GM15510 (cell line): ENCODE measurements around the gene KISS1R.

ENCODE experiments used
- POLR2A ChIP-seq: IDR thresholded peaks from 3 replicates; pipeline ENCODE4 v1.6.1; 2011; ENCODE audit warnings: borderline replicate concordance; ENCODE audit not compliant: insufficient read length; ENCODE audit errors: extremely low read depth

The KISS1R gene

DNA sequence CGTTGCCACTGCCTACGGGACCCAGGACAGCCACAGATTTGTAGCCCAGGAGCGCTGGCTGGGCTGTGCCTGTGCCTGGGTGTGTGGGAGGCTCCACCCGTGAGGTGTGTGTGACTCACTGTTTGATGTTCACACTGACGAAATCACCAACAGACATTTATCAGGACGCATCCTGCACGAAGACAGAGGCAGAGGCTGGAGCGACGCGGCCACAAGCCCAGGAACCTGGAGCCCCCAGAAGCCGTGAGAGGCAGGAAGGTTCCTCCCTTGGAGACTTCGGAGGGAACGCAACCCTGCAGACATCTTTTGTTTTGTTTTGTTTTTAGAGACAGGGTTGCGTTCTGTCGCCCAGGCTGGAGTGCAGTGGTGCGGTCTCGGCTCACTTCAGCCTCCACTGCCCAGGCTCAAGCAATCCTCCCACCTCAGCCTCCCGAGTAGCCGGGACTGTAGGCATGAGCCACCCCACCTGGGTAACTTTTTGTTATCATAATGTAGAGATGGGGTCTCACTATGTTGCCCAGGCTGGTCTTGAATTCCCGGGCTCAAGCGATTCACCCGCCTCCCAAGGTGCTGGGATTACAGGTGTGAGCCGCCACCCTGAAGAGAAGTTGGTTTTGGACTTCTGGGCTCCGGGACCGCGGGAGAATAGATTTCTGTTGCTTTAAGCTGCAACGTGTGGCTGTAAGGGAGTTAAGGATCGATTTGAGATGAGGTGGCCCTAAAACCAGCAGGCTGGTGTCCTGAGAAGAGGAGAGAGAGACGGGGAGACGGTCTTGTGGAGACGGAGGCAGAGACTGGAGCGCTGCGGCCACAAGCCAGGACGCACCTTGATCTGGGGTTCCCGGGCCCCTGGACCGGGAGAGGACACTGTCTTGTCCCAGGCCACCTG lies 42.1 kb downstream of the KISS1R start:
- no peak for TF ChIP-seq POLR2A

DNA sequence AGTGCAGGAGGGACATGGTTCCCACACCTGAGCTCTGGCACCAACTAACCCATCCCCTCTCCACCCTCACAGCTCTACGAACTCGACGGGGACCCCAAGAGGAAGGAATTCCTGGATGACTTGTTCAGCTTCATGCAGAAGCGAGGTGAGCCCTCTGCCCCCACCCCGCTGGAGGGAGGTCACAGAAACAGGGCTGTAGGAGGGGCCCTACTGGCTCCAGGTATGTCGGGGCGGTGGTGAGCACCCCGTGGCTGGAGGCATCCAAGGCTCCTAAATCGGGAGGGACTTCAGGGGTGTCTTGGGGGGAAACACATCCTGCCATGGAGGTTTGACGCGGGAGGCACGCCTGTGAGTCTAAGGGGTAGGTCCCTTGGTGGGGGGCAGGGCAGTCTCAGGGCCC lies 42.9 kb downstream of the KISS1R start:
- TF ChIP-seq POLR2A: no peak

DNA sequence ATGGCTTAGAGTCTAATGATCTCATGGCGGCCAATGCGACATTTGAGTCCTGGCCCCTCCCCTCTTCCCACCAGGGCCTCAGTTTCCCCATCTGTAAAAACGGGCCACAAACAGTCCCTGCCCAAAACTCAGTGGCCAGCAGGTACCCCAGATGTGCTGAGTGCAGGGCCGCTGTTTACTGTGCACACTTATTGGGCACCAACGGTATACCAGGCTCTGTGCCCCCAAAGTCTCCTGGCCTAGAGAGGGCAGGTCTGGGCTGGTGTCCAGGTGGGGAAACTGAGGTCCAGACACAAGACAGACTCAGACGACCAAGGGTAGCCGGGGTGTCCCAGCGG lies 43.4 kb downstream of the KISS1R start:
- TF ChIP-seq POLR2A: no peak

DNA sequence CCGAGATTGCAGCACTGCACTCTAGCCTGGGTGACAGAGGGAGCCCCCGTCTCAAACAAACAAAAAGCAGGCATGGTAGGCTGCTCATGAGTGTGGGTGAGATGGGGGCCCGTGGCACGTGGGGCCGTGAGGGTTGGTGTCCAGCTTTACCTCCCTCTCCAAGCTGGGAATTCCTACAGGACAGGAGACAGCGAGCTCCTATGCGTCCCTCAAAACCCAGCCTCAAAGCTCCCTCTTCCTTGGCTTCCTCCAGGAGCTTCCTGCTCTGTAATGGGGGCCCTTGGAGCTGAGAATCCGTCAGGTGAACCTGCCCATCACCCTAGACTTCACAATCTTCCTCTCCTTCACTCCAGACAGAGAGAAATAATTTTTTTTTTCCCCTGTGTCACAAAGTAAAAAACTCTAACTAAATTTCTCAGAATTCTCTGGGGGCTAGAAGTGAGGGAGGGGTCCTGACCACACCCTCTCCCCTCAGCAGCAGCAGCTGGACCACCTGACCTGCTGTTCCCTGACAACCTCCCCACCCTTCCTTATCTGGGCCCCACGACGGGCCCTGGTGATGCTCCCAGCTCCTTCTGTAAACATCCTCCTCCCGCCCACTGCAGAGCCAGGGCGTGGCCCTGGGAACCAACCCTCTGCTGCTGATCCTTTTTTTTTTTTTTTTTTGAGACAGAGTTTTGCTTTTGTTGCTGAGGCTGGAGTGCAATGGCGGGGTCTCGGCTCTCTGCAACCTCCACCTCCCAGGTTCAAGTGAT lies 44.9 kb downstream of the KISS1R start:
- no peak for TF ChIP-seq POLR2A

DNA sequence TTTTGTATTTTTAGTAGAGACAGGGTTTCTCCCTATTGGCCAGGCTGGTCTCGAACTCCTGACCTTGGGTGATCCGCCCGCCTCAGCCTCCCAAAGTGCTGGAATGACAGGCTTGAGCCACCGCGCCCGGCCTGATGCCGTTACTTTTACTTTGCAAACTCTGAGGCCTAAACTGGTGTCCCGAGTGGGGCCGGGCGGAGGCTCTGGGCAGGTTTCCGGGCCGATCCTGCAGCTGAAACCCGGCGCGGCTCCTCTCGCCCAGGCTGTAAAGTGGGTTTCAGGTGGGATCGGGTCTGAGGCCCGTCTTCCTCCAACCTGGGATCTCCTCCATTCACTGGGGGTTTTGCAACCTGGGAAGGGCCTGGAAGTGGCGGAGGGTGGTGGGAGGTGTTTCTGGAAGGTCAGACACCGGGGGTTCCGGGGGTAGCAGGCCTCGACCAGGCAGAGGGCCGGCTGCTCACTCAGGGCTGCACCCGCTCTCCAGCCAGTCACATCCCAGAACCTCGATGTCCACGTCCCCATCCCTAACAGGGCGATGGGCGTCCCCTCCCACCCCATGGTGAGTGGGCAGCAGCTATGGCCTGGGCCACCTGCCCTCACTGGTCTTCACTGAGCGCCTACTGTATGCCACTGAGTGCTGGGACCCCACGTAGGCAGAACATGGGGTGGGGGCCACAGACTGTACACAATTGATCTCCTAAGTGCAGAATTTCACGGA lies 45.7 kb downstream of the KISS1R start:
- TF ChIP-seq POLR2A: no peak

DNA sequence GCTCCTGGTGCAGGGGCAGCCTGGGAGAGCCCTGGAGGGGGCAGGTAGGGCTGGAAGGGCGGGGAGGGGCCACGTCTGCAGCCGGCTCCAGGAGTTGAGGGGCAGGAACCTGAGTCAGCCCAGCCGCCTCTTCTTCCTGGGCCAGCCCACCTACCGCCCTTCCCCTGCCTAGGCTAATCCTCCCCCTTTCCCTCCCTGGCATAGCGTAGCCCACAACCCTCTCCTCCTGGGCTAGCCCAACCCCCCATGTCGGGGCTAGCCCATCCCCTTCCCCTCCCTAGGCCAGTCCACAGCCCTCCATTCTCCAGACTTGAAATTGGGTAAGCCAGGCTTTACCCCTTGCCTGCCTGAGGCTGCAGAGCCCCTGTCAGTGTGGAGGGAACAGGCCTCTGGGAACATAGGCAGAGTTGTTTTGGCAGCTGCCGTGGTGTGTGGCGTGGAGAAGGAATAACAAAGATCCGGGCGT lies 46.4 kb downstream of the KISS1R start:
- no peak for TF ChIP-seq POLR2A

DNA sequence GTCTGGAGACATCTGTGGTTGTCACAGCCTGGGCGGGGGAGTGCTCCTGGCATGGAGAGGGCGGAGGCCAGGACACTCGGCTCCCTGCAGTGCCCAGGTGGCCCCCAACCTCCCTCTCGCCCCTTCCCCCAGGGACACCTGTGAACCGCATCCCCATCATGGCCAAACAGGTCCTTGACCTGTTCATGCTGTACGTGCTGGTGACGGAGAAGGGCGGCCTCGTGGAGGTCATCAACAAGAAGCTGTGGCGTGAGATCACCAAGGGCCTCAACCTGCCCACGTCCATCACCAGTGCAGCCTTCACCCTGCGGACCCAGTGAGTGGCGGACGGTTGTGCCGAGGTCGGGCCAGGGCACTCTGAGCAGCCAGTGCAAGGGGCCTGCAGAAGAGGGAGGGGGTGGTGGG lies 47.0 kb downstream of the KISS1R start:
- TF ChIP-seq POLR2A: no peak

DNA sequence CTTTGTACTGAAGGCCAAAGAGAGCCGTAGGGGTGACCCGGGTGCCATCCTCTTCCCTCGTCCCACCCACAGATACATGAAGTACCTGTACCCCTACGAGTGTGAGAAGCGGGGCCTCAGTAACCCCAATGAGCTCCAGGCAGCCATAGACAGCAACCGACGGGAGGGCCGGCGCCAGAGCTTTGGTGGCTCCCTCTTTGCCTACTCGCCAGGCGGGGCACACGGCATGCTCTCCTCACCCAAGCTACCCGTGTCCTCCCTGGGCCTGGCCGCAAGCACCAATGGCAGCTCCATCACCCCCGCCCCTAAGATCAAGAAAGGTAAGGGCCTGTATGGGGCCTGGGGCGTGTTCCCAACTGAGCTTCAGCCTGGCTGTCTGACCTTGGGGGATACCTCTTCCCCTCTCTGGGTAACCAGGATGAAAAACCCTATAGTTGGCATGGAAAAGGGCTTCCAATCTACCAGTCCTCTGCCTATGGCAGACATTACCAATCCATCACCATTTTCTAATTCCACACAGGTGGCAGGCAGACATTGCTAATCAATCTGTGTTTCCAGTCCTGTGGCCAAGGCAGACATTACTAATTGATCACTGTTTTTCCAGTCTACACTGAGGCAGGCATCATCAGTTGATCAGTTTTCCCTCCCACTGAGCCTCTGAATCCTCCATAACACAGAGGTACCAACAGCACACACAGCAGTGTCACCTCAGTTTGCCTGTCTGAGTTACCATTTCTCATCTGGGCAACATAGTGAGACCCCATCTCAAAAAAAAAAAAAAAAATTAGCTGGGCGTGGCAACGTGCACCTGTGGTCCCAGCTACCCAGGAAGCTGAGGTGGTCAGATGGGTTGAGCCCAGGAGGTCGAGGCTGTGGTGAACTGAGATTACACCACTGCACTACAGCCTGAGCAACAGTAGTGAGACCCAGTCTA lies 47.9 kb downstream of the KISS1R start:
- no peak for TF ChIP-seq POLR2A

DNA sequence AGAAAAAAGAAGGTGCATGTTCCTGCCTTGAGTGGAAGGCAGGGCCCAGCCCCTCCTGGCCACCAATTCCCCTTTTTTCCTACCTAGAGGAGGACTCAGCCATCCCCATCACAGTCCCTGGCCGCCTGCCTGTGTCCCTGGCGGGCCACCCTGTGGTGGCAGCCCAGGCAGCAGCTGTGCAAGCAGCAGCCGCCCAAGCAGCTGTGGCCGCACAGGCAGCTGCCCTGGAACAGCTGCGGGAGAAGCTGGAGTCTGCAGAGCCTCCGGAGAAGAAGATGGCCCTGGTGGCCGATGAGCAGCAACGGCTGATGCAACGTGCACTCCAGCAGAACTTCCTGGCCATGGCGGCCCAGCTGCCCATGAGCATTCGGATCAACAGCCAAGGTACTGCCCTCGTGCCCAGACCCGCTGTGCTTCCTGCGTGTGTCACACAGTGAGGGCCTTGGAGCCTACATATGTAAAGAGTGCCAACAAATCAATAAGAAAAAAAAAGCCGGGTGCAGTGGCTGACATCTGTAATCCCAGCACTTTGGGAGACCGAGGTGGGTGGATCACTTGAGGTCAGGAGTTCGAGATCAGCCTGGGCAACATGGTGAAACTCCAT lies 49.5 kb downstream of the KISS1R start:
- TF ChIP-seq POLR2A: no peak
